ENCODE data around the gene KIF3B.
A peak's percentile ranks its signal among the peaks of the same experiment; 100 is the strongest.
"Not testable (repeated sequence)": the region's sequence is repeated elsewhere in the genome, so short reads cannot be mapped to it uniquely, and the experiment has no call there.

Gene KIF3B

DNA sequence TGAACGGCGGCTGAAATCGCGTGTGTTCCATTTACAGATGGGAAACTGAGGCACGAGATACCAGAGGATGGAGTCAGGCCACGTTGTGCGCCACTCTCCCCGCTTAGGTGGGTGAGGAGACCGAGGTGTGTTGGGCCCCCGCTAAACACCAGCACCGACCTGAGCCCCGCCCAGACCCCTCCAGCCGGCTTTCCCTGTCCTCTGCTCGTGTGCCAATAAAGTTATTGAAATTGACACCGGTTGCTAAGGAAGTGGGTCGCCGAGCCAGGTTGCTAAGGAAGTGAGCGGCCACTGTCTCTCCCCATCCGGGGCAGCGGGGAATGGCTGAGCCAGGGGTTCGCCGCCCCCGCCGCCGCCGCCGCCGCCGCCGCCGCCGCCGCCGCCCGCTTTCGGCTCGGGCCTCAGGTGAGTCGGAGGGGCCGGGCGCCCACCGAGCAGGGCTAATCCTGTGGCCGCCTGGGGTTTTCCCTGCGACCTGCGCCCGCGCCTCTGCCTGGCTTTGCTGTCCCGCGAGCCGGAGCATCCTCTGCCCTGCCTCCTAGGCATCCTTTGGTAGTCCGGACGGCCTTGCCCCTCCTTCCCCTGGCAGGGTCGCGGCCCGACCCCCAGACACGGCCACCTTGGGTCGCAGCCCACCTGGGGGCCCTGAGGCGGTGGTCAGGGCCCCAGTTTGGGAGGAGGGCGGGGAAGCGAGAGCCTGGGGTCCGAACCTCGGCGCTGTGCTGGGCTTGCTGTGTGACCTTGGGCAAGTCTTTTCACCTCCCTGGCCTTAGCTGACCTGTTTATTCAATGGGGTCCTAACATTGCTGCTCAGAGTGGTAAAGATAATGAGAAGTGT, at the start of gene KIF3B:
Gene KIF3B, plus strand, starts transcription at position 291 of the 838 bp plus-strand sequence. CDS start 32,127 bp downstream, outside the sequence.
- DNase-seq: peak; percentile 76

DNA sequence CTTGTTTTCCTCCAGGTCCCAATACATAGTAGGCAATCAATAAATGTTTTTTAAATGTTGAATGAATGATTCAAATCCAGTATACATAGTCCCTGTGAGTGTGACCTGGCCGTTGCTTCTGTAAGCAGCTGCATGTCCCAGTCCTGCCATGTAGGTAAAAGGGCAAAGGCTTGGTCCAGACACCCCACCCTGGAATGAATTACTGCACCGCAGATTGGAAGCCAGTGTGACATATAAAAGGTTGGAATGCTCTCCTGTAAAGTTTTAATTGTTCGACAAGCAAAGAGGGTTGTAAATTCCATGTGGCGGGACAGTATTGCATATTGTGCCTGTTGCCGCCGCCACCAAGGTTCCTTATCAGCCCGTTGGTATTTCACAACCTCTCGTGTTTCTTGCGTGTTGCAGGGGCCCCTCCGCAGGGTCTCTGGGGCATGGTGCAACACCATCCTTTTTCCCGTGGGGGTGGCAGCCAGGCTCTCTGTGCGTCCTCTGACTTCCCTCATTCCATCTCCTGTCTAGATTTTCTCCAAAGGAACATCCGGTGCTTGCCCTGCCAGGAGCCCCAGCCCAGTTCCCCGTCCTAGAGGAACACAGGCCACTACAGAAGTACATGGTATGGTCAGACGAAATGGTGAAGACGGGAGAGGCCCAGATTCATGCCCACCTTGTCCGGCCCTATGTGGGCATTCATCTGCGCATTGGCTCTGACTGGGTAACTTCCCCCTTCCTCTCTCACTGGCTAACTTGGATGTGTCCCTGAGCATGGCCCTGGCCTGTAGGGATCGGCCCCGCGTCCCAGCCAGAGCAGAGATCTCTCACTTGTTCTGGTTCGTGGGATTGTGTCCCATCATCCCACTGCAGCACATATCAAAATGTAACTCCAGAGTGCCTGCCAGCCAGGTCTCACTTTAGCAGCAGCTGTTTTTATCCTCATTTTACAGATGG, 49.4 kb upstream of the KIF3B start:
- no peak for DNase-seq

GRCh38 chr20:32229251-32229747, 48.2 kb upstream of the KIF3B start:
- DNase-seq: no peak

DNA sequence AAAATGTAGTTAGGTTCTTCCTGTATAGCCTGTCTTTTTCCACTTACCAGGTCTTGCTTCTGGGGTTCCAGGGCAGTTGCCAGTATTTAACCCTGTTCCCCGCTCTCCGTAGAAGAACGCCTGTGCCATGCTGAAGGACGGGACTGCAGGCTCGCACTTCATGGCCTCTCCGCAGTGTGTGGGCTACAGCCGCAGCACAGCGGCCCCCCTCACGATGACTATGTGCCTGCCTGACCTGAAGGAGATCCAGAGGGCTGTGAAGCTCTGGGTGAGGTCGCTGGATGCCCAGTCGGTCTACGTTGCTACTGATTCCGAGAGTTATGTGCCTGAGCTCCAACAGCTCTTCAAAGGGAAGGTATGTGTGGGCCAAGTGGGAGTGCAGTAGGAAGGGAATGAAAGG, 46.7 kb upstream of the KIF3B start:
- DNase-seq: no peak

GRCh38 chr20:32231245-32231644, 46.2 kb upstream of the KIF3B start:
- no peak for DNase-seq

- DNase-seq: peak; percentile 15
Observed at GRCh38 chr20:32231847-32232246, 45.6 kb upstream of the KIF3B start.

DNA sequence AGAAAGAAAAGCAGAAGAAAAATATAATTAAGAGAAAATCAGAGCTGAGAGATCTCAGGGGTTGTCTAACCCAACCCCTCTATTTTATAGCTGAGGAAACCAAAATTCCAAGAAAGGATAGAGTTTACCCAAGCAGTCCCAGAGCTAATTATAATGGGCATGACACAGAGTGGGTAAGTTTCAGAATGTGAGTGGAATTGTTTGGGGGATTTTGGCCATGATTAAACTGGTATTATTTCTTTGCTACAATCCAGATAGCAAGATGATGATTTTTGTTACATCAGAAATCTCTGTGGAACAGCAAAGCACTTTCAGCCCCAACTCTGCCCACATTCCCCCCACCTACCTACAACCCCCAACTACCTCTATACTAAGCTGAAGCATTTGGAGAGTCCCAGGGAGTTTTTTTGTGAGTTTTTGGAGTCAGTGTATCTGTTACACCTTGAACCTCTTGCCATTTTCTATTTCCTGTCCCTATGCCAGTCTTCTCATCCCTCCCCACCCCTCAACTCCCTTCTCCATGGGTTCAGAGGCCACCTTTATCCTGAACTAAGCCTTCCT, 45.0 kb upstream of the KIF3B start:
- no peak for DNase-seq

- no peak for DNase-seq
Observed at GRCh38 chr20:32233286-32233685, 44.2 kb upstream of the KIF3B start.

DNA sequence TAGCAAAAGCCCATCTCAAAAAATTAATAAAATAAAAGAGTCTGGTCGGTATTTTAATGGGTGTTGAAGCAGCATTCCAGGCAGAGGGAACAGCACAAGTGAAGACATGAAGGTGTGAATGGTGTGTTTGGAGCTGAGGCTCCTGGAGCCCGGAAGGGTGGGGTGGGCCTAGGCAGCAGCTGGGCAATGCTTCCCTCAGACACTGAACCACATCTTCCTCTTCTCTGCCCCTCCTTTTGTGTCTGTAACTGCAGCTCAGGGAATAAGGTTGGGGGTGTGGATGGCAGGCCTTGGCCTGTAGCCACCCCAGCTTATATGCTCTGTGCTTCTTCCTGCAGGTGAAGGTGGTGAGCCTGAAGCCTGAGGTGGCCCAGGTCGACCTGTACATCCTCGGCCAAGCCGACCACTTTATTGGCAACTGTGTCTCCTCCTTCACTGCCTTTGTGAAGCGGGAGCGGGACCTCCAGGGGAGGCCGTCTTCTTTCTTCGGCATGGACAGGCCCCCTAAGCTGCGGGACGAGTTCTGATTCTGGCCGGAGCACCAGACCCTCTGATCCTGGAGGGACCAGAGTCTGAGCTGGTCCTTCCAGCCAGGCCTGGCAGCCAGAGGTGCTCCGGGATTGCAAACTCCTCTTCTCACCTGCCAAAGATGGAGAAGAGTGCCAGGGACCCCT, 43.2 kb upstream of the KIF3B start:
- DNase-seq: no peak

DNA sequence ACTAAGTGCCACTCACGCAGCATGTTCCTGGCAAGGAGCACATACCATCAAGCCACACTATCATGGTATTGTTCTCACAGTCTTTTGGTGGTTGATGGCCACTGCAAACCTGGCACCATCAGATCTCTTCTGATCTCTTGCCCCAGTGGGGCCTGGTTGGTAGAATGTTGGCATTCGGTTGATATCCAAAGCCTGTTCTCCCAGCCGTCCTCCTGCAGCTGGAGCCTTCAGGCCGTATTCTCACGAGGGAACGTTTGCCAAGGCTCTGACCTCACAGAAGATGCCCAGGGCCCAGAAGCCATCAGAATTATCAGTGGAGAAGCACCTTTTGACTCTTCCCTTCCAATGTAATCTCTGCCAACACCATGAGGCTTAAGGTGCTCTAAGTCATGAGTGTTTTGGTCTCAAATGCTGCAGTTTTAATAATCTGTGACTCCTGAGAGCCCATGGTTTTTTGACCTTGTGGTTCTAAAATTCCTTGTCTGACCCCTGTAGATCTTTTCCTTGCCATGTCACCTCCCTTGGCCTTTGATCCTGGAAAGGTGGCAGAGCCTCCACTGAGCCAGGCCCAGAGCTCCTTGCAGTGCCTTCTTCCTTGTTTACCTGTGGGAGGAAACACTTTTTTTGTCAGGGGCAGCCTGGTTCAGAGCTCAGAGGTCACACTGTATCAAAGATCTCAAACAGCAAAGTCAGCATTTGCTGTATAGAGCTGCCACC, 42.0 kb upstream of the KIF3B start:
- DNase-seq: no peak

DNA sequence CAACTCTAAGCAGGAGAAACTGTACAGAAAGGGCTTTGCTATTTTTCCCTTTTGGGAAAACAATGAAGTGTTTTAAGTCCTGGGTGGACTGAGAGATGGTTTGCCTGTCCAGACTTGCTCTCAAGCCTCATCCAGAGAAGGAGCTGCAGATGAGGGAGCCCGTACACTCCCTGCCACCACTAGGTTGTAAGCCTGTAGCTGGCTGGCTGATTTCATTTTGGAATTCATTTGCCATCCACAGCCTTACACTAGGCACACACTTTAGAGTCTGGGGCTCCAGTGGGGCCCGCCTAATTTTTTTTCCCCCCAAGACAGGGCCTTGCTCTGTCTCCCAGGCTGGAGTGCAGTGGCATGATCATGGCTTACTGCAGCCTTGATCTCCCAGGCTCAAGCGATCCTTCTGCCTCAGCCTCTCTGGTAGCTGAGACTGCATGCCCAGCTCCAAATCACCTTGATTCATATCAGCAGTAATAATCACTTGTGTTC, 41.4 kb upstream of the KIF3B start:
- no peak for DNase-seq

- no peak for DNase-seq
Observed at GRCh38 chr20:32236819-32237218, 40.6 kb upstream of the KIF3B start.

GRCh38 chr20:32237419-32237818, 40.0 kb upstream of the KIF3B start:
- DNase-seq: no peak

DNA sequence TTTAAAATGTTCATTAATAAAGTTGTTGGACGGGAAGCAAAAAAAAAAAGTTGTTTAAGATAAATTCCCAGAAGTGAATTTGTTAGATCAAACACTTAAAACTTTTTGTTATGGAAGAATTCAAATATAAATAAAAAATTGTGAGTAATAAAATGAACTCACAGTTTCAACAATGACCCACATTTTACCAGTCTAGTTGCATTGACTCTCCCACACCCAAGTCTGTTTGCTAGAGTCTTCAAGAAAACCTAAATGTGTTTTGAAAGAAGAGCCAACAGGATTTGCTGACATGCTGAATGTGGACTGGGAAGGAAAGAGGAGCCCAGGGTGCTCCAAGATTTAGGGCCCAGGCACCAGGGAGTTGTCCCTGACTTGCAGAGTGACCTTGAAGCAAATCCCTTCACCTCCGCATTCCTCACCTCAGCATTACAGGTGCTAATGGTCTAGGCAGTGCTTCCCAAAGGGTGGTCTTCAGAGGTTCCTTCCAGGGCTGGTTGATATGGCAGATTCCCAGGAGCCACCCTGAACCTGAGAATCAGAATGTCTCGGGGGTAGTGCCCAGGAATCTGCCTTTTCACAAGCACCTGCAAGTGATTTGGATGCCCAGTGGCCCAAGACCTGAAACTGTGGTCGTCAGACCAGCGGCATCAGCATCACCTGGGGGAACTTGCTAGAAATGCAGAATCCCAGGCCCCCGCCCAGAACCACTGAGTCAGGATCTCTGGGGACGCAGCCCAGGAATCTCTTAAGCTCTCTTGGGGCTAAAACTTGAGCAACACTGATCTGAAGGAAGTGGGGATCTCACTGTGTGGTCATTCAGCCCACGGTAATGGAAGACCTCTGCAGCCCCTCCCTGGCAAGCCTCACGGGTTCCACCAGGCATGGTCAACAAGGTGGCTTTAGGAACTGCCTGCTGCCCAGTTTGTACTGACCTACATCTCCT, 38.7 kb upstream of the KIF3B start:
- no peak for DNase-seq

DNA sequence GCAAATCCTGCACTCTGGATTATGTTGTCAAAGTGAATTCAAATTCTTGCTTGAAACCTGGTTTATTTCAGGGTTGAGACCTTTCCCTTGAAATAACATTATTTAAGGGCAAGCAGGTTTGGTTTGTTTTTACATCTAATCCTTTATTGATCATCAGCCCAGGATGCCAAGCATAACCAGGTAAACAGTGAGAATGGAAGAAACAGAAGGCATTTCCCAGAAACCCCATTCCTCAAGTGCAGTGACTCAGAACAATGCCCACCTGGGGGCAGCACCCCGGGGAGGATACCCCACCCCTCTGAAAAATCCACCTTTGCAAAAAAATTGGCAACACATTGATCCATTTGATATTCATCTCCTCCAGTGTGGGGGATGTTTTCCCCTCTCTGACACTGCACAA, 37.2 kb upstream of the KIF3B start:
- DNase-seq: no peak

DNA sequence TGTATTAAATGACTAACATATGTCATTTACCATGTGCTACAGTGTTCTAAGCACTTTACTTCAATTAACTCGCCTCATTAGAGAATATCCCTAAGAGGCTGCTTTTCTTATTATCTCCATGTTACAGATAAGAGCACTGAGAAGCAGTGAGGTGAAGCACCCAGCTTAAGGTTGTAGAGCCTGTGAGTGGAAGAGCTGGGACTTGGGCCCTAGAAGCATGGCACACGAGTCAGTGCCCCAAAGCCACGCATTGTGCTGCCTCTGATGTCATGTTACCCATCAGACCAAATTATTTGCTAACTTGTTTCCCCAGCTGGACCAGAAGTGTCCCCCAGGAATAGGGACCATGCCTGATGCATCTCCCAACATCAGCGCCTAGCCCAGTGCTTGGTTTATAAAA, 35.6 kb upstream of the KIF3B start:
- no peak for DNase-seq

- DNase-seq: no peak
Observed at GRCh38 chr20:32244150-32244823, 33.2 kb upstream of the KIF3B start.

DNA sequence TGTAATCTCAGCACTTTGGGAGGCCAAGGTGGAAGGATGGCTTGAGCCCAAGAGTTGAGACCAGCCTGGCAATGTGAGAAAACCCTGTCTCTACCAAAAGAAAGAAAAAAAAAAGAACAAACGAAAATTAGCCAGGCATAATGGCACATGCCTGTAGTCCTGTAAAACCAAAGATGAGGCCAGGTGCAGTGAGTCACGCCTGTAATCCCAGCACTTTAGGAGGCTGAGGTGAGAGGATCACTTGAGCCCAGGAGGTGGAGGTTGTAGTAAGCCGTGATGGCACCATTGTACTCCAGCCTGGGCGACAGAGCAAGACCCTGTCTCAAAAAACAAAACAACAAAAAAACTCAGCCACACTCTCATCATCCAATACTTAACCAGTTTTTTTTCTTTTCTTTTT, 32.5 kb upstream of the KIF3B start:
- DNase-seq: no peak

- DNase-seq: not testable (repeated sequence)
Observed at GRCh38 chr20:32246208-32246607, 31.2 kb upstream of the KIF3B start.

DNA sequence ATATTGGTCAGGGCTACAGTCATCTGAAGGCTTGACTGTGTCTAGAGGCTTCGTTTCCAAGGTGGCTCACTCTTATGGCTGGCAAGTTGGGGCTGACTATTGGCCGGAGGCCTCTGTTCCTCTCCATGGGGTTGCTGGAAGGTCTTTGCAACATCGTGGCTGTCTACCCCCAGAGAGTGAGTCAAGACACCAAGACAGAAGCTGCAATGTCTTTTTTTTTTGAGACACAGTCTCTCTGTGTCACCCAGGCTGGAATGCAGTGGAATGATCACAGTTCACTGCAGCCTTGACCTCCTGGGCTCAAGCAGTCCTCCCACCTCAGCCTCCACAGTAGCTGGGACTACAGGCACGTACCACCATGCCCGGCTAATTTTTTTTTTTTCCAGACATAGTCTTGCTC, 29.4 kb upstream of the KIF3B start:
- no peak for DNase-seq

Measured in activated T-cell treated with anti-CD3 and anti-CD28 coated beads for 4 hours (primary cell).